A673 (cell line): Measurements from ENCODE around the gene MTURN. TPM values are rescaled to one million over a fixed set of nuclear protein-coding genes. Genes with fewer than 3 reads are reported as not detected.

Experiments
- BruUV-seq: library from RNA; stranded (reverse); fragments of 400-500 nt; replicated peaks from 2 replicates; lab custom pipeline; 2021; lab: Mats Ljungman, UMichigan
- CTCF ChIA-PET: fragments of 300-600 bp; sonication (Branson Sonifier 250); formaldehyde crosslinking; loops from one replicate; lab custom pipeline; 2022; ENCODE audit warnings: antibody characterized with exemption; lab: Charles Lee
- POLR2A ChIA-PET: fragments of 300-600 bp; sonication (Branson Sonifier 250); formaldehyde crosslinking; loops from one replicate; lab custom pipeline; 2022; ENCODE audit warnings: antibody characterized with exemption; ENCODE audit not compliant: low non-redundant PET; lab: Charles Lee
- DNase-seq: peaks from one replicate; pipeline ENCODE4 v3.0.0-alpha.2; 2015; ENCODE audit warnings: low spot score
- H3K27ac ChIP-seq: fragments of 200-600 bp; sonication (generic); 2 replicates; pipeline ENCODE4 v1.5.1; 2016; ENCODE audit warnings: mixed run types, low read depth, mild to moderate bottlenecking, mixed read lengths, antibody characterized with exemption, low read length; ENCODE audit not compliant: poor library complexity, severe bottlenecking
- H3K27me3 ChIP-seq: fragments of 200-600 bp; sonication (generic); replicated peaks from 2 replicates; pipeline ENCODE4 v1.6.1; 2017; ENCODE audit warnings: mixed run types, low read depth, mild to moderate bottlenecking, mixed read lengths, antibody characterized with exemption, low read length; ENCODE audit not compliant: insufficient read depth, poor library complexity
- H3K36me3 ChIP-seq: fragments of 200-600 bp; sonication (generic); 2 replicates; pipeline ENCODE4 v1.6.1; 2016; ENCODE audit warnings: mixed run types, mild to moderate bottlenecking, mixed read lengths, antibody characterized with exemption, low read length; ENCODE audit not compliant: insufficient read depth, poor library complexity, severe bottlenecking
- H3K4me1 ChIP-seq: fragments of 200-600 bp; sonication (generic); 2 replicates; pipeline ENCODE4 v1.6.1; 2017; ENCODE audit warnings: mixed run types, mild to moderate bottlenecking, mixed read lengths, antibody characterized with exemption, low read length; ENCODE audit not compliant: insufficient read depth, poor library complexity, severe bottlenecking
- H3K4me3 ChIP-seq: fragments of 200-600 bp; sonication (generic); 2 replicates; pipeline ENCODE4 v1.5.1; 2016; ENCODE audit warnings: low read depth, mixed run types, mild to moderate bottlenecking, mixed read lengths, low read length; ENCODE audit not compliant: poor library complexity, severe bottlenecking
- H3K9me3 ChIP-seq: fragments of 200-600 bp; sonication (generic); 2 replicates; pipeline ENCODE4 v1.6.1; 2016; ENCODE audit warnings: mixed run types, low read depth, mild to moderate bottlenecking, mixed read lengths, antibody characterized with exemption, low read length; ENCODE audit not compliant: poor library complexity, severe bottlenecking
- EZH2 ChIP-seq: fragments of 200-600 bp; sonication (generic); IDR thresholded peaks from 2 replicates; pipeline ENCODE4 v1.6.1; 2017; ENCODE audit warnings: borderline replicate concordance, low read depth, mild to moderate bottlenecking, mixed read lengths, antibody characterized with exemption, low read length; ENCODE audit not compliant: poor library complexity, severe bottlenecking
- intact Hi-C: fragments of 100-400 bp; cut with micrococcal nuclease; formaldehyde crosslinking; loops from one replicate; pipeline ENCODE4 v1.10.0; 2022; ENCODE audit not compliant: unreplicated experiment
- total RNA-seq: library from RNA; stranded (reverse); gene quantifications from 2 replicates; pipeline ENCODE4 v1.2.3, GENCODE V29; 2021
- TF ChIP-seq, protein P1 (sequence below): fragments of 300-800, 200-600 bp; sonication (generic); conservative IDR thresholded peaks from 2 replicates; pipeline ENCODE4 v1.5.1; 2017; ENCODE audit warnings: low read depth, mild to moderate bottlenecking, antibody characterized with exemption, low read length, moderate library complexity, mixed read lengths

The MTURN gene
- total RNA-seq, 1 experiment from 2014 or later, result 2.6 TPM

DNA sequence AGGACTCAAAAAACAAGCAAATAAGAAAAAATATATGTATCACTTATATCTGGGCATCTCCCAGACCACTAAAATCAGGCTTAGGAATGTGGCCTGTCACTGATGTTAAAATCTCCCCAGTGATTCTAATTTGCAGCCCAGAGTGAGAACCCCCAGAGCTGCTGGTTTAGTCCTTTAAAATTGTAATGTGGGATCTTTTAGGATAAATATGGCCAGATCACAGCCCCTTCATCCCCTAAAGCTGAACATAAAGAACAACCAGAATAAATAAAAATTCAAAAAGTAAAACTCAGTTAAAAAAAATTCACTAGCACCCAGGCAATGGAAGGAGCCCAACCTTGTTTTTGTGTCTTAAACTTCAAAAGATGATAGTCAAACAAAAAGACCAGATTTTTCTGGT is 46.4 kb upstream of the MTURN start:
- Histone ChIP-seq H3K27ac (no peak overlapping the region), H3K27me3 (no peaks in the 10 kb centered on the region), H3K36me3 (no peaks in the 10 kb centered on the region), H3K4me1 (no peaks in the 10 kb centered on the region), H3K9me3 (no peaks in the 10 kb centered on the region), H3K4me3 (no peak overlapping the region)
- POLR2A ChIA-PET, result interaction anchor here (0.6 kb wide), 2 partner anchors 12 to 377 kb away, joined by 3 to 14 read pairs; no protein-coding TSS in a partner anchor
- TF ChIP-seq, protein P1, sequence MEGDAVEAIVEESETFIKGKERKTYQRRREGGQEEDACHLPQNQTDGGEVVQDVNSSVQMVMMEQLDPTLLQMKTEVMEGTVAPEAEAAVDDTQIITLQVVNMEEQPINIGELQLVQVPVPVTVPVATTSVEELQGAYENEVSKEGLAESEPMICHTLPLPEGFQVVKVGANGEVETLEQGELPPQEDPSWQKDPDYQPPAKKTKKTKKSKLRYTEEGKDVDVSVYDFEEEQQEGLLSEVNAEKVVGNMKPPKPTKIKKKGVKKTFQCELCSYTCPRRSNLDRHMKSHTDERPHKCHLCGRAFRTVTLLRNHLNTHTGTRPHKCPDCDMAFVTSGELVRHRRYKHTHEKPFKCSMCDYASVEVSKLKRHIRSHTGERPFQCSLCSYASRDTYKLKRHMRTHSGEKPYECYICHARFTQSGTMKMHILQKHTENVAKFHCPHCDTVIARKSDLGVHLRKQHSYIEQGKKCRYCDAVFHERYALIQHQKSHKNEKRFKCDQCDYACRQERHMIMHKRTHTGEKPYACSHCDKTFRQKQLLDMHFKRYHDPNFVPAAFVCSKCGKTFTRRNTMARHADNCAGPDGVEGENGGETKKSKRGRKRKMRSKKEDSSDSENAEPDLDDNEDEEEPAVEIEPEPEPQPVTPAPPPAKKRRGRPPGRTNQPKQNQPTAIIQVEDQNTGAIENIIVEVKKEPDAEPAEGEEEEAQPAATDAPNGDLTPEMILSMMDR, result no peak
- CTCF ChIA-PET, result no interaction called here
- DNase-seq, result no peak
- intact Hi-C loops, result no loop called here
- BruUV-seq, result no TSS peak

DNA sequence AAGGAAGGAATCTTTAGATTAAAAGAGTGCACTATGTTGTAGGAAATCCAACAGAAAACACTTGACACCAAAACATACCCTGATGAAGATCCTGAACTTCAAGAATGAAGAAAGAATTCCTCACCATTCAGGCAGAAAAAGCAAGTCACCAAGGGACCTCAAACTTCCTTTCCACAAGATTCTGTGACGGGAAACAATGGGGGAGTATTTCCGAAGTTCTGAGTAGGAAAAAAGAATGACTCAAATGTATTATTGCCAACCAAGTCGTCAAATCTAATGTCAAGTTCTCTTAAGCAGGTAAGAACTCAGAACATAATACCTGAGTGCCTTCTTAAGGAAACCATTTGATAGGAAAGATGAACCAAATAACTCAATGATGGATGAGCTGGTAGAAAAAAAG is 44.7 kb upstream of the MTURN start:
- Histone ChIP-seq H3K9me3 (no peaks in the 10 kb centered on the region), H3K27me3 (no peaks in the 10 kb centered on the region), H3K4me1 (no peaks in the 10 kb centered on the region), H3K36me3 (no peaks in the 10 kb centered on the region), H3K4me3 (no peak overlapping the region), H3K27ac (no peak overlapping the region)
- no peak for TF ChIP-seq EZH2
- TF ChIP-seq, protein P1, result no peak
- CTCF ChIA-PET, result no interaction called here
- DNase-seq, result no peak
- intact Hi-C loops, result no loop called here
- BruUV-seq, result no TSS peak
- POLR2A ChIA-PET, result no interaction called here

DNA sequence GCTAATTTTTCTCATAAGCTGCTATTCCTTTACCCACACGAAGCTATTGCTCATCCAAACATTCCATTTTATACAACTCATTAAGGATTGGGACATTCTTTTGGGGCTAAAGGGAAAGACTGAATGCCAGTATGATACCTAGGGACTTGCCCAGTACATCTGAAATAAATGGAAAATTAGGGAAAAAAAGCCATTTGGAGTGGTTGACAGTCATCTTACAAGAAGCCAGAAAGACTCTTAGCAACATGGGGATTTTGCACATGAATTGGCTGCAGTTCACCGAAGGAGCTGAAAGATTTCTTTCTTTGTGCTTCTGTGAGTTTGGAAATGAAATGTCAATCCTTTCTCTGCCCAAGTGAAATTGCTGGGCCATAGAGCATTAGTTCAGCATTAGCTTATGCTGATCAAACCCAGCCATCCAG is 43.3 kb upstream of the MTURN start:
- no peaks in the 10 kb centered on the region for H3K4me1 ChIP-seq
- H3K4me3 ChIP-seq, result no peak overlapping the region
- H3K27ac ChIP-seq, result no peak overlapping the region
- TF ChIP-seq, protein P1, result no peak
- TF ChIP-seq EZH2, result no peak
- no peaks in the 10 kb centered on the region for H3K27me3 ChIP-seq
- no peak for DNase-seq
- CTCF ChIA-PET, result no interaction called here
- no TSS peak for BruUV-seq
- H3K9me3 ChIP-seq, result no peaks in the 10 kb centered on the region
- intact Hi-C loops, result no loop called here
- POLR2A ChIA-PET, result no interaction called here
- H3K36me3 ChIP-seq, result no peaks in the 10 kb centered on the region
